Mononuclear cell (primary cell): ENCODE measurements around the gene KCNQ2. TPM values are rescaled to one million over a fixed set of nuclear protein-coding genes. Genes with fewer than 3 reads are reported as not detected.

Experiments
- H3K27me3 ChIP-seq: 2 replicates; pipeline ENCODE4 v1.6.0; 2011; ENCODE audit warnings: low read length, control low read depth; ENCODE audit not compliant: insufficient read depth
- H3K4me1 ChIP-seq: 2 replicates; pipeline ENCODE4 v1.5.1; 2011; ENCODE audit warnings: mild to moderate bottlenecking, low read length, control low read depth; ENCODE audit not compliant: insufficient read depth
- H3K4me3 ChIP-seq: 2 replicates; pipeline ENCODE4 v1.5.1; 2011; ENCODE audit warnings: mild to moderate bottlenecking, low read length, moderate library complexity
- H3K9me3 ChIP-seq: 2 replicates; pipeline ENCODE4 v1.5.1; 2011; ENCODE audit warnings: low read depth, mild to moderate bottlenecking, control low read depth, low read length
- total RNA-seq: library from RNA; depleted of rRNA; stranded (reverse); fragments of >200 nt; gene quantifications from one replicate; pipeline ENCODE4 v1.2.3, GENCODE V29; 2012

KCNQ2 gene
- total RNA-seq, 1 donor = under 0.01 TPM

GRCh38 chr20:63449796-63450730, 22.4 kb downstream of the KCNQ2 start:
- peaks cover 6% of the 10 kb centered on the region for H3K27me3 ChIP-seq
- H3K4me3 ChIP-seq = no peak overlapping the region
- H3K9me3 ChIP-seq = no peaks in the 10 kb centered on the region

DNA sequence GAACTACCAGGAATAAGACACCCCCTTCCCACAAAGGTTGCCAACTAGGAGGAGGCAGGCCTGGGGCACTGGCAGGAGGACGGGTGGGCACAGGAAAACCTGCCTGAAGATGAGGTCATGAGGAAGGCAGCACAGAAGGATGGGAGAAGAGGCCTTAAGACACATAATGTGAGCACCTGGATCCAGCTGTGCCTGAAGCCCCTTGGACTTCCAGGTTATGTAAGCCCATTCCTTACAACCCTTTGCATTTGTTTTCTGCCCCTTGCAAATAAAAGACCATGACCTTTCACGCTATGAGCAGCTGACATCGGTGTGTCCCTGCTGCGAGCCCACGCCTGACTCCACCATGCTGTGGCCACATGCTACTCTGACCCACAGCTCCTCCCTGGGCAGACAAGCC, 23.4 kb downstream of the KCNQ2 start:
- Histone ChIP-seq H3K9me3 (no peaks in the 10 kb centered on the region), H3K27me3 (peaks cover 4% of the 10 kb centered on the region), H3K4me3 (no peak overlapping the region), H3K4me1 (no peaks in the 10 kb centered on the region)

More at GRCh38 chr20:63449796-63450730, 22.4 kb downstream of the KCNQ2 start:
- no peaks in the 10 kb centered on the region for H3K4me1 ChIP-seq

- Histone ChIP-seq H3K4me3 (no peak overlapping the region), H3K9me3 (no peaks in the 10 kb centered on the region), H3K27me3 (no peaks in the 10 kb centered on the region), H3K4me1 (no peaks in the 10 kb centered on the region)
Observed at GRCh38 chr20:63448031-63448430, 24.4 kb downstream of the KCNQ2 start.

GRCh38 chr20:63447320-63447719, 25.1 kb downstream of the KCNQ2 start:
- Histone ChIP-seq H3K27me3 (no peaks in the 10 kb centered on the region), H3K4me1 (peaks cover 1% of the 10 kb centered on the region), H3K4me3 (no peak overlapping the region), H3K9me3 (no peaks in the 10 kb centered on the region)

DNA sequence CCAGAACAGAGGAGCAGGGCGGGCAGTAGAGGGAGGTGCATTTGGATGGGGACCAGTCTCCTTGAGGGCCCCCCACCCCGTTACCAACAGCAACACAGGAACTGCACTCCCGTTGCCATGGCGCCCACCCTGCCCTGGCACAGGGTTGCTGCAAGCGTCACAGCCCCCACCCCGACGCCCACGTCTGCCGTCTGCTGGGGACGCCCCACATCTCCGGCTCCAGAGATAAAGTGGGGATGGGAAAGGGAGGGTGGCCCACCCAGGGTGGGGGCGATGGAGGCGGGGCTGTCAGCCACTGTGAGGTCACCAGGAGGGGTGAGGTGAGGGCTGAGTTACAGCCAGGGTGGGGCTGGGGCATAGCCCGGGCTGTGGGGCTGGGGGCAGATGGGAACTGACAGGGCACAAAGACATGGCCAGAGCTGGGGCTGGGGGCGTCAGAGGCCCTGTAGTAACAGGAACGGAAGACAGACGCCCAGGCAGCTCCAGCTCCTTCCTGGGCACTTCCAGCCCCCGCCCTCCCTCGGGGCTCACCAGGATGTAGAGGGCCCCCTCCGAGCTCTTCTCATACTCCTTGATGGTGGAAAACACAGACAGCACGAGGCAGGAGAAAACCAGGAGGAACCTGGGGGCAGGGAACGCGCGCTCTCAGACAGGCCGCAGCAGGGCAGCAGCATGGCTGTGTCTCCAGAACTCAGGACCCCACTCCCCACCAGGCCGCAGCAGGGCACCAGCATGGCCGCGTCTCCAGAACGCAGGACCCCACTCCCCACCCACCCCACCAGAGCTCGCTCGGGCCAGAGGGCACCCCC, 26.0 kb downstream of the KCNQ2 start:
- Histone ChIP-seq H3K27me3 (peaks cover 1% of the 10 kb centered on the region), H3K4me3 (no peak overlapping the region), H3K9me3 (no peaks in the 10 kb centered on the region), H3K4me1 (peaks cover 8% of the 10 kb centered on the region)

GRCh38 chr20:63445075-63445734, 27.2 kb downstream of the KCNQ2 start:
- Histone ChIP-seq H3K27me3 (peaks cover 4% of the 10 kb centered on the region), H3K9me3 (no peaks in the 10 kb centered on the region), H3K4me1 (peaks cover 13% of the 10 kb centered on the region), H3K4me3 (no peak overlapping the region)

DNA sequence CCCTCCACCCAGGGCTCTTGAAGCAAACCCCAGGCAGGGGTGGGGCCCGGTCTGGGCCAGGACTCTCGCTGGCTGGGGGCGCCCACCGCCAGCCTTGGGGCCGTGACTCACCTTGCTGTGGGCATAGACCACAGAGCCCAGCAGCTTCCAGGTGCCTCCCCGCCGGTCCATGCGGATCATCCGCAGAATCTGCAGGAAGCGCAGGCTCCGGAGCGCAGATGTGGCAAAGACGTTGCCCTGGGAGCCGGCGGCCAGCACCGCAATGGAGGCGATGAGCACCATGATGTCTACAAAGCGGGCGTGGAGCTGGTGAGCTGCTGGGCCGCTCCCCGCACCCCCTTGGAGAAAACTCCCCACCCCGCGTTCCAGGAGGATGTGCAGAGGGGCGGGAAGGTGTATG, 27.9 kb downstream of the KCNQ2 start:
- H3K4me1 ChIP-seq = peaks cover 13% of the 10 kb centered on the region
- no peak overlapping the region for H3K4me3 ChIP-seq
- peaks cover 4% of the 10 kb centered on the region for H3K27me3 ChIP-seq
- H3K9me3 ChIP-seq = no peaks in the 10 kb centered on the region

GRCh38 chr20:63443606-63444395, 28.7 kb downstream of the KCNQ2 start:
- H3K9me3 ChIP-seq = no peaks in the 10 kb centered on the region
- peaks cover 4% of the 10 kb centered on the region for H3K27me3 ChIP-seq
- H3K4me1 ChIP-seq = peaks cover 13% of the 10 kb centered on the region
- no peak overlapping the region for H3K4me3 ChIP-seq

- Histone ChIP-seq H3K9me3 (no peaks in the 10 kb centered on the region), H3K27me3 (peaks cover 4% of the 10 kb centered on the region), H3K4me1 (peaks cover 13% of the 10 kb centered on the region), H3K4me3 (no peak overlapping the region)
Observed at GRCh38 chr20:63442100-63442493, 30.4 kb downstream of the KCNQ2 start.

DNA sequence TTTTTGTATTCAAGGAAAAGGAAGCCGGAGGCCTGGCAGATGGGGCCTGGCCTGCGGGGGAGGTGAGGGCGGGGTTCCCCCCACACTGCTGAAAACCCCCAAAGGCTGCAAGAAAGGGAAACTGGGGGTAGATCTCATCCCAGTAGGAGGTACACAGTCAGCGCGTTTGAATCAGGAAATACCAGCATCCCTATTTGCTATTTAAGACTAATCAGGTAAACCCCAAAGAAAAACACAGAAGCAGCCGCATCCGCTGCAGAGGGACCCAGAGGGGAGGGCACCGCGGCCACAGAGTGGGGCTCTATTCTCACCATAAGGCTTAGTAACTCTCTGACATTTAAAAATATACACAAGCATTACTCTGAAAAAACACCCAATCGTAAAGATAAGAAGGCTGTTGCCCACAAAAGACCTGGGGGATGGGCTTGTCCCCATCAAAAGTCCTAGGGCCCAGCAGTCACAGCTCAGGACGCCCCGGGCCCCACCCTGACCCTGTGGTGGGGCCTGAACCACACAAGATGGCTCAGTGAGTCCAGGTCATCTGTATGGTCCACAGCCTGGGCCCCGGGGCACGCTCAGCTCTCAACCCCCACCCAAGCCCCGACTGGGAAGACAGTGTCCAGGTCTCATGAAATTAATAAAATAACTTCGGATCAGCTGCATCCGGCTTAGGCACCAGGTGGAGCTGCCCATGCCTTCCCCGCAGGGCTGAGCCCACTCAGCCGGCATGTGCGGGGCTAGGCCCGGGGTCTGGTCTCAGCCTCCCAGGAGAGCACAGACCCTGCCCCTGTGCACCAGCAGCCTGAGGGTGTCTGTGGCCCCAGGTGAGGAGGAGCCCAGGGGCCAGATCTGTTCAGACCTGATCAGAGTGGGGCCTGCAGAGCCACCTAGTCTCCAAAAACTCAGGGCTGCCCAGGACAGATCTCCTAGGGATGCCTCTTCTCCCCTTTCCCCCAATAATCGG, 31.0 kb downstream of the KCNQ2 start:
- no peak overlapping the region for H3K4me3 ChIP-seq
- peaks cover 13% of the 10 kb centered on the region for H3K4me1 ChIP-seq
- H3K27me3 ChIP-seq = peaks cover 4% of the 10 kb centered on the region
- H3K9me3 ChIP-seq = no peaks in the 10 kb centered on the region

- H3K4me1 ChIP-seq = peaks cover 13% of the 10 kb centered on the region
- H3K27me3 ChIP-seq = peaks cover 4% of the 10 kb centered on the region
- H3K4me3 ChIP-seq = no peak overlapping the region
- no peaks in the 10 kb centered on the region for H3K9me3 ChIP-seq
Observed at GRCh38 chr20:63440366-63440955, 32.0 kb downstream of the KCNQ2 start.

- H3K4me1 ChIP-seq = peaks cover 13% of the 10 kb centered on the region
- no peak overlapping the region for H3K4me3 ChIP-seq
- peaks cover 4% of the 10 kb centered on the region for H3K27me3 ChIP-seq
- no peaks in the 10 kb centered on the region for H3K9me3 ChIP-seq
Observed at GRCh38 chr20:63439866-63440265, 32.6 kb downstream of the KCNQ2 start.

GRCh38 chr20:63438121-63438520, 34.3 kb downstream of the KCNQ2 start:
- Histone ChIP-seq H3K4me1 (peaks cover 17% of the 10 kb centered on the region), H3K4me3 (no peak overlapping the region), H3K9me3 (no peaks in the 10 kb centered on the region), H3K27me3 (peaks cover 4% of the 10 kb centered on the region)
